HuH-7 (cell line): ENCODE measurements around the gene NDE1.
"Not testable (repeated sequence)": the region's sequence is repeated elsewhere in the genome, so short reads cannot be mapped to it uniquely, and the experiment has no call there.

Experiments used
- DNase-seq: peaks from one replicate; pipeline ENCODE4 v3.0.0; 2011; ENCODE audit warnings: low spot score

The NDE1 gene

DNA sequence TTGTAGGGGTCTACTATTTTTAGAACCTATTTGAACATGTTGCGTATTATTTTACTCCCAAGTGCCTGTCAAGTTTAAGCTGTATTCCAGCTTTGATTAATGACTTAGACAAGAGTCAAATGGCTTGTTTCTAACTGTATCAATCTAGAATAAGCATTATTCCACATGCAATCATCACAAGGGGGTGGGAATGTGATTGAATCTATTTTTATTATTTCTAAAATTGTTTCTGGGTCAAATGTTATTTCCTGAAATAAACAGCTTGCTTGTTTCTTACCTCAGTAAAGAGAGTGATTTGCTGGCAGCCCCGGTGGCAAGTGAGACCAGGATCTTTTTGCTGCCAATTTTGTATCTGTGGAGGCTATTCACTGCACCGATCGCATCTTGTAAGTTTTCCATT lies 28.6 kb upstream of the NDE1 start:
- DNase-seq, result no peak

- DNase-seq, result no peak
Observed at GRCh38 chr16:15621889-15622288, 28.2 kb upstream of the NDE1 start.

DNA sequence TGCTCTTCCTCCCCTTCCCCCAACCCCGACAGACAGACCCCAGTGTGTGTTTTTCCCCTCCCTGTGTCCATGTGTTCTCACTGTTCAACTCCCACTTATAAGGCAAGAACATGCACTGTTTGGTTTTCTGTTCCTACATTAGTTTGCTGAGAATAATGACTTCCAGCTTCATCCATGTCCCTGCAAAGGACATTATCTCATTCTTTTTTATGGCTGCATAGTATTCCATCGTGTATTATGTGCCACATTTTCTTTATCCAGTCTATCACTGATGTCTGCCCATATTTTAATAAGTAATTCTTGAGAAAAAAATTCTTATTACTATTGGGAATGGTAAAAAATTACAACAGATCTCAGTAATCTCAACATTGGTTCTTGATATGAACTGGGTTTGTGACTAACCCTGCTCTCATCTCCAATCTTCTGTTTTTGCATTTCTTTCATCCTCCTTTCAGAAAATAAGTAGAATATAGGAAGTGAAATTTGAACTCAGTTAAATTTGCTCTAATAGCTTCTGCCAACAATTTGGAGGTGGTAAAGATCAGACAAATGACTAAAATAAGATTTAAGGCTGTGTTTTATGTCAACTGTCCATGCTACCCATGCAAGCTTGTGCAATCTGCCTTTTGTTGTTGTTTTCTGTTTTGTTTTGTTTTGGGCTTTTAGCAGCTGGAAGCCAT lies 18.2 kb upstream of the NDE1 start:
- DNase-seq, result no peak

DNA sequence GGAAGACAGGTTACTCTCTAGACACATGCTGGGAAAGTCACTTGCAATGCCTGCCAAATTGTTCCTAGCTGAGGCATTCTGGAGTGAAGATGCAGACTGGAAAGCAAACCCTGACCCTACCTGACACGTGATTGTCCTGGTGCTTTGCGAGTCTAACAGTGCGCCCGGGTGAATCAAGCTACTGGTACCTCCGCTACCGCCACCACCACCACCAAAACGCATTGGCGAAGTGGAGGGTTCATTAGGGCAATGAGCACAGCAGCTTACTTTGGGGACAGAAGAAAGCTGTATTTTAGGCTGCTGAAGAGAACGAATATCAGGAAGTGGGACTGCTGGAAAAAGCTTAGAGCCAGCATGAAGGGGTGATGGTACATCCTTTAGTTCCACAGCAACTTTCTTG lies 14.1 kb upstream of the NDE1 start:
- DNase-seq, result no peak

- DNase-seq, result no peak
Observed at GRCh38 chr16:15636392-15636873, 13.6 kb upstream of the NDE1 start.

- no peak for DNase-seq
Observed at GRCh38 chr16:15639061-15639568, 10.9 kb upstream of the NDE1 start.

DNA sequence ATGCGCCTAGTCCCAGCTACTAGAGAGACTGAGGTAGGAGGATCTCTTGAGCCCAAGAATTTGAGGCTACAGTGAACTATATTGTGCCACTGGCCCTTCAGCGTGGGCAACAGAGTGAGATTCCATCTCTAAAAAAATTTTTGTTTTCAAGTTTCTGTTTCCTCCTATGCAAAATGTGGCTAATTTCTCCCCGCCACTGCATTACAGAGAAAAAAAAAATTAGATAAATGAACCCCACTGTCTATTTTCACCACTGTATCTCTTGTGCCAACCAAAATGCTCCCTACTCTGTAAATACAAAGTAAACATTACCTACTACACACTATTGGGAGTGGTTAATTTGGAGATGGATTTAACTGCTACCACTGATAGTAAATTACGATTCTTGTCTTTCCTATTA lies 9.1 kb upstream of the NDE1 start:
- no peak for DNase-seq

DNA sequence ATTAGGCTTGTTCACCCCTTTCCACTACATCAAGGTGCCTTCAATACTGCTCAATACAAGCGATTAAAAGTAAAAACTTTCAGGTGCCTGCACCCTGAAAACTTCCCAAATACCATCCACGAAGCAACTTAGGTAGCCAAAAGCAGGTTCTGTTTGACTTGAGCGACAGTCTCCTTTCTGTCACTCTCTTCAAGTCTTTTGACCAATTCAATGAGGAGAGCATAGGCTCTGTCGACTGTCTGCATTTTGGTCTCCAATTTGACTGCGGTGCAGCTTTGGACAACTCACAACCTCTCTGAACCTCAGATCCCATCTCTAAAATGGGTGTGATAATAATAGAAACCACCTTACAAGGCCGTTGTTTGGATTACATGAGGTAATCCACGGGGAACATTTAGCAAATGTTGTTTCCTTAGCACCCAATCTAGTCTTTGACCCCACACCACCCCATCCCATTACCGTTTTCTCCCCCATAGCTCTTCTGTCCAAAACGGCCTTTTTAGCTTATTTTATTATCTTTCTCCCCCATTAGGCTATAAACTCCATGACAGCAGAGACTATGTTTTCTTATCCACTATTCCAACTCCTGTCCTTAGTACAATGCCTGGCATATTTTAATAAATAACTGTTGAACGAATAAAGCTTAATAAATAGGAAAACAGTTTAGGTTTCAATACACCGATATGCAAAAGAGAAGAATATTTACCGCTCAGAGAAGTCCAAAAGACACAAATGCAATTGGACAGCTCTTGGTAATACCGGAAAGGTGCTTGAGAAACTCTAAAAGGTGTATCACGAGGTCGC lies 8.1 kb upstream of the NDE1 start:
- DNase-seq, result no peak

GRCh38 chr16:15642557-15643047 lies 7.4 kb upstream of the NDE1 start:
- DNase-seq, result peak; percentile 64

DNA sequence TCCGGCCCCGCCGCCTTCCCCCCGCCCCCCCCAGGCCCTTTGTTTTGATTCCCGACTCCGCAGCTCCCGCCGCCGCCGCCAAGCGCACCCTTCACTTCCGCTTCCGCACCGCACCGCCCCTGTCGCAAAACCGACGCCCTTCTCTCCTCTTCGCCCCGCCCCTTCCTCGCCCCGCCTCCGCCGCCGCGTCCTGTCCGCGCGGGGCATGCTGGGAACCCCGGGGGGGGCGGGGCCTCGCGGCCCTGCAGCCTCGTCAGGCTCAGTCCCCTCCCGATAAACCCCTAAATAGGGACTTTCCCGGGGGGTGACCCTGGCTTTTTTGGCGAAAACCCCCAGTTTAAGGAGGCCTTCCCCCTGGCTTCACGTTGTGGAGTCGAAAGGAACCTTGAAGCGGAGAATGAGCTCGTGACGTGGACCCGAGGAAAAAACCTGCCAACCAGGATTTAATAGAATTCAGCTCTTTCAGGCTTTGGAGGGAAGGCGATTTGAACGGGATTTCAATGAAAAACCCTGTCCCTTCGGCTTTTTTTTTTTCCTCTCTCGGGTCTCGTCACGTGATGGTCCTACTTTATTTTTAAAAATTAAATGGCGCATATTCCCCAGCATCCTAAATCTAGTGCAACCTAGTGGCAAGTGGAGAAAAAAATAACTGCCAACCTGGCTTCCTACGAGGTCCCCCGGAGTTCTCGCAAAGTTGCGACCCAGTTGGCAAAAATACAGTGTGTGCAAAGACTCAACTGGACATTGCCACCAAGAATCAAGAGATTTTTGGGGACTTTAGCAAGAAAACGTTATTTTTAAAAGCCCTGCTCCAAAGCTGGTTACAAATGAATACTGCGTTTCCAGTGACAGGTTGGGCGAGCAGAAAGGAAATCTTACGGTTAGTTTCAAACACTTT lies 6.7 kb upstream of the NDE1 start, which contains the start of gene MARF1:
MARF1 (minus strand) TSS at position 107 of the 898 bp plus-strand sequence. CDS start 3,921 bp downstream, outside the sequence.
- DNase-seq, result peak; percentile 73

GRCh38 chr16:15643946-15644250 lies 6.1 kb upstream of the NDE1 start:
- DNase-seq, result no peak

DNA sequence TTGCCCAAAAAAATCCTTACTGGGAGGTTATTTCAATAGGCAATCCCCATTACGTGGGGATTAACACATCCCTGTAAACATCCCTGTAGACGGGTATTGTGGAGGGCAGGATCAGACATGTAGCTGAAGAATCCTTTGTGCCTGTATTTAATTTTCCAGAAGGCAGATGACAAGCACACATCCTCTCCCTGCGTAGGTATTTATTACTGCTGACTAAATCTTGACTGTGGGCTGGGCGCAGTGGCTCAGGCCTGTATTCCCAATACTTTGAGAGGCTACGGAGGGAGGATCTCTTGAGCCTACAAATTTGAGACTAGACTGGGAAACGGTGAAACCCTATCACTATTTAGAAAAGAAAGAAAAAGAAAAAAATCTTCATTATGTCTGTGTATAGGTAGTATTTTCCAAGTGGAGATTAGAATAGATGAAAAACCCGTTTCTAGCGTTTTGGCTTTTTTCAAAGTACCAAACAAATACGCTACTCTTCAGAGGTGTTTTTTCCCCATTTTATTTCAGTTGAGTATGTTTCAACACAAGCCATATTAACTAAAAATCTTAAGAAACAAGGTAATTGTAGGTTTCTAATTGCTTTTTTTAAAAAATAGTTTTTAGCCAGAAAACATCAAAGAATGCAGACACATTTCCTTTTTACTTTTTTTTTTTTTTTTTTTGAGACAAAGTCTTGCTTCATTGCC lies 5.6 kb upstream of the NDE1 start:
- DNase-seq, result peak; percentile 44

- DNase-seq, result not testable (repeated sequence)
Observed at GRCh38 chr16:15644962-15645465, 5.0 kb upstream of the NDE1 start.

DNA sequence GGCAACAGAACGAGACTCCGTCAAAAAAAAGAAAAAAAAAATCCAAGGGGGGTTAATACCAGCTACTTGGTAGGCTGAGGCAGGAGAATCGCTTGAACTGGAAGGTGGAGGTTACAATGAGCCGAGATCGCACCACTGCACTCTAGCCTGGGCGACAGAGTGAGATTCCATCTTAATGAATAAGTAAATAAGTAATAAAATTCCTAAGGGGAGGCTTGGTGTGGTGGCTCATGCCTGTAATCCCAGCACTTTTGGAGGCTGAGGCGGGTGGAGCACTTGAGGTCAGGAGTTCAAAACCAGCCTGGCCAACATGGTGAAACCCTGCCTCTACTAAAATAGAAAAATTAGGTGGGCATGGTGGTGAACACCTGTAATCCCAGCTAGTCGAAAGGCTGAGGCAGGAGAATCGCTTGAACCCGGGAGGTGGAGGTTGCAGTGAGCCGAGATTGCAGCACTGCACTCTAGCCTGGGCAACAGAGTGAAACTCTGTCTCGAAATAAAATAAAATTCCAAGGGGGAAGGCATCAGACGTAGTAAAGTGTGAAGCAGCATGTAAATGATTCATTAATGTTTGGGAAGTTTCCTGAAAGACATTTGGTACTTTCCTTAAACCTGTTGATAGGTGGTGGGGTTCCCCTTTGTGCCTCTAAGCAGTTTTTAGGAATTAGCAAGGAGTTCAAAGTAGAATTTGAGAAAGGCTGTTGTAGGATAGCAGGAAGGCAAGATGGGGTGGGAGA lies 3.3 kb upstream of the NDE1 start:
- DNase-seq, result not testable (repeated sequence)

DNA sequence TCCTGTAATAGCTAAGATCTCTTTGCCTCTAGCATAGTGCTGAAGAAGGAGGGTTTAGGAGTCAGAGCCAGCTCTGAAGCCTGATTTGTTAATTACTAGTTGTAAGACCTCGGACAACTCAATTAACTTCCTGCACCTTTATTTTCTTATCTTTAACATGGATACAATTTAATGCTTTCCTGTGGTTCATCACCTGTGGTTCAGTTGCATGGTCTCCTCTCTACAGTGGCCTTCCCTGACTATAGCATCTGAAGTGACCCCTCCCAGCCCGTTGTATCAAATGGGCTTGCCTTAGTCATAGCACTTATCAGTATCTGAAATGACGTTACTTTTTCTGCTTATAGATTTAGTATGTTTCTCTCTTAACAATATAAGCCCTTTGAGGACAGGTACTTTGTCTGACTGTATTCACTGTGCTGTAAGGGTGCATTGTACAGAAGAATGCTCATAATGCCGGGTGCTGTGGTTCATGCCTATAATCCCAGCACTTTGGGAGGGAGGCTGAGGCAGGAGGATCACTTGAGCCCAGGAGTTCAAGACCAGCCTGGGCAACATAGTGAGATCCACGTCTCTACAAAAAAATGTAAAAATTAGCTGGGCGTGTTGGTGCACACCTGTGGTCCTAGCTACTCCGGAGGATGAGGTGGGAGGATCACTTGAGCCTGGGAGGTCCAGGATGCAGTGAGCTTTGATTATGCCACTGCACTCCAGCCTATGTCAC lies 2.6 kb upstream of the NDE1 start:
- no peak for DNase-seq

DNA sequence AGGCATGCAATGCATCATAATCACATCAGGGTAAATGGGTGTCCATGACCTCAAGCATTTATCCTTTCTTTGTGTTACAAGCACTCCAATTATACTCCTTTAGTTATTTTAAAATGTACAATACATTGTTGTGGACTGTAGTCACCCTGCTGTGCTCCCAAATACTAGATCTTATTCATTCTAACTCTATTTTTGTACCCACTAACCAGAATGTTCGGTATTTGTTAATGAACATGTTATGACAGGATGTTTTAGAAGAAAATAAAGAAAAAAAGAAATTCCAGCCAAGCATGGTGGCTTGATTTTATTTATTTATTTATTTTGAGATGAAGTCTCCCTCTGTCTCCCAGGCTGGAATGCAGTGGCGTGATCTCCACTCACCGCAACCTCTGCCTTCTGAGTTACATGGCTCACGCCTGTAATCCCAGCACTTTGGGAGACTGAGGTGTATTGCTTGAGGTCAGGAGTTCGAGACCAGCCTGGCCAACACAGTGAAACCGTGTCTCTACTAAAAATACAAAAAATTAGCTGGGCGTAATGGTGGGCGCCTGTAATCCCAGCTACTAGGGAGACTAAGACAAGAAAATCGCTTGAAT lies 1.8 kb upstream of the NDE1 start:
- DNase-seq, result no peak

DNA sequence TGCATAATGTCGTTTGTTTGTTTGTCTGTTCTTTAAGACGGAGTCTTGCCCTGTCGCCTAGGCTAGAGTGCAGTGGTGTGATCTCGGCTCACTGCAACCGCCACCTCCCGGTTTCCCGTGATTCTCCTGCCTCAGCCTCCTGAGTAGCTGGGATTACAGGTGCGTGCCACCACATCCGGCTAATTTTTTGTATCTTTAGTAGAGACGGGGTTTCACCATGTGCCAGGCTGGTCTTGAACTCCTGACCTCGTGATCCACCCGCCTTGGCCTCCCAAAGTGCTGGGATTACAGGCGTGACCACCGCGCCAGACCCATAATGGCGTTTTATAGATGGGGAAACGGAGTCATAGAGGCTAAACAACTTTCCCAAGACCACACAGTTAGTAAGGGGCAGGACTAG lies 734 bp upstream of the NDE1 start:
- DNase-seq, result not testable (repeated sequence)

GRCh38 chr16:15649727-15650018 lies 372 bp upstream of the NDE1 start:
- no peak for DNase-seq

- no peak for DNase-seq
Observed at GRCh38 chr16:15650698-15651171, 690 bp downstream of the NDE1 start.
